Kidney epithelial cell (primary cell): ENCODE results near the gene PTPRZ1. TPM values are rescaled to one million over a fixed set of nuclear protein-coding genes. Genes with fewer than 3 reads are reported as not detected.

Source experiments
- DNase-seq: peaks from one replicate; pipeline ENCODE4 v3.0.0-alpha.2; 2010; ENCODE audit warnings: low read depth
- H3K27me3 ChIP-seq: 2 replicates; pipeline ENCODE4 v1.6.0; 2011; ENCODE audit warnings: low read length; ENCODE audit not compliant: control insufficient read depth, insufficient read depth
- H3K36me3 ChIP-seq: 2 replicates; pipeline ENCODE4 v1.5.1; 2011; ENCODE audit warnings: low read length; ENCODE audit not compliant: control insufficient read depth, insufficient read depth
- H3K4me3 ChIP-seq: 2 replicates; pipeline ENCODE4 v1.5.1; 2011; ENCODE audit warnings: low read depth, mild to moderate bottlenecking, control low read depth, low read length
- total RNA-seq: library from RNA; depleted of rRNA; stranded (reverse); fragments of >200 nt; gene quantifications from 2 replicates; pipeline ENCODE4 v1.2.3, GENCODE V29; 2015
- TF ChIP-seq, protein P1 (sequence below): IDR thresholded peaks from 2 replicates; pipeline ENCODE4 v1.5.1; 2011; ENCODE audit warnings: mild to moderate bottlenecking, moderate library complexity, low read length, control low read depth, inconsistent platforms; ENCODE audit not compliant: insufficient read depth, poor library complexity, severe bottlenecking

The PTPRZ1 gene
- total RNA-seq, 1 donor from 2014 or later: 0.04 TPM

DNA sequence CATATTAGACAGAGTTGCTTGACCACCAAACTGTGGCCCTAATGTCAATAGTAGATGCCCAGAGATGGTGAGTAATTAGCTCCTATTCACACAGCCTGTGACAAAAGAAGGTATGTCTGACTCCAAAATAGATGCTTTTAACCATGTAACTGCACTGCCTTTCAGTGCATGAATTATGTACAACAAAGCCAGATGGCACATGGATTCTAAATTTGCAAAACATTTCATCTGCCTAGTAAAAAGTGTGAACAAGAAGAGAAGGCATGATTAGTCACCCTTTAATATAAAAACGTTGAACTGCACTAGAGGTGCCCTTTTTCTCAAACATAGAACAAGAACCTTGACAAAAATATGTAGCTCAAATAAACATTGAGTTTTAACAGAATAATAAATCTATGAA is 35.5 kb upstream of the PTPRZ1 start:
- DNase-seq: no peak
- Histone ChIP-seq H3K36me3 (no peaks in the 10 kb centered on the region), H3K27me3 (no peaks in the 10 kb centered on the region), H3K4me3 (no peak overlapping the region)
- TF ChIP-seq, protein P1, sequence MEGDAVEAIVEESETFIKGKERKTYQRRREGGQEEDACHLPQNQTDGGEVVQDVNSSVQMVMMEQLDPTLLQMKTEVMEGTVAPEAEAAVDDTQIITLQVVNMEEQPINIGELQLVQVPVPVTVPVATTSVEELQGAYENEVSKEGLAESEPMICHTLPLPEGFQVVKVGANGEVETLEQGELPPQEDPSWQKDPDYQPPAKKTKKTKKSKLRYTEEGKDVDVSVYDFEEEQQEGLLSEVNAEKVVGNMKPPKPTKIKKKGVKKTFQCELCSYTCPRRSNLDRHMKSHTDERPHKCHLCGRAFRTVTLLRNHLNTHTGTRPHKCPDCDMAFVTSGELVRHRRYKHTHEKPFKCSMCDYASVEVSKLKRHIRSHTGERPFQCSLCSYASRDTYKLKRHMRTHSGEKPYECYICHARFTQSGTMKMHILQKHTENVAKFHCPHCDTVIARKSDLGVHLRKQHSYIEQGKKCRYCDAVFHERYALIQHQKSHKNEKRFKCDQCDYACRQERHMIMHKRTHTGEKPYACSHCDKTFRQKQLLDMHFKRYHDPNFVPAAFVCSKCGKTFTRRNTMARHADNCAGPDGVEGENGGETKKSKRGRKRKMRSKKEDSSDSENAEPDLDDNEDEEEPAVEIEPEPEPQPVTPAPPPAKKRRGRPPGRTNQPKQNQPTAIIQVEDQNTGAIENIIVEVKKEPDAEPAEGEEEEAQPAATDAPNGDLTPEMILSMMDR: no peak

DNA sequence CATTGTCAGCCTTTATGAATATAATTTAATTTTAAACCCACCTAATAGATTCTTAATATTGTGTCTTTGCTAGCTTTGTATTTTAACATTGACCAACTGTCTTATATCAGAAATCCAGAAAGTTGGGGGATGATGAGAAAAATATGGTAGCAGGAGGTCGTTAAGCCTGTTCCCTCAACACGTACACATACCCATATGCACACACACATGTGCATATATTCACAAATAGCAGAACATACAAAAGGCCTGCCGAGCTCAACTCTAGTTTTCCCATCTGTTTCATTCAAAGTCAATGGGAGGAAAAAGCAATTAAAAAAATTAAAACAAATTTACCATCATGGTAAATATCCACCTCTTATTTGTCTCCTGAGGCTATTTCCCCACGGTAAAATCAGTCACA is 25.9 kb upstream of the PTPRZ1 start:
- TF ChIP-seq, protein P1: no peak
- Histone ChIP-seq H3K27me3 (no peaks in the 10 kb centered on the region), H3K36me3 (no peaks in the 10 kb centered on the region), H3K4me3 (no peak overlapping the region)
- DNase-seq: no peak

DNA sequence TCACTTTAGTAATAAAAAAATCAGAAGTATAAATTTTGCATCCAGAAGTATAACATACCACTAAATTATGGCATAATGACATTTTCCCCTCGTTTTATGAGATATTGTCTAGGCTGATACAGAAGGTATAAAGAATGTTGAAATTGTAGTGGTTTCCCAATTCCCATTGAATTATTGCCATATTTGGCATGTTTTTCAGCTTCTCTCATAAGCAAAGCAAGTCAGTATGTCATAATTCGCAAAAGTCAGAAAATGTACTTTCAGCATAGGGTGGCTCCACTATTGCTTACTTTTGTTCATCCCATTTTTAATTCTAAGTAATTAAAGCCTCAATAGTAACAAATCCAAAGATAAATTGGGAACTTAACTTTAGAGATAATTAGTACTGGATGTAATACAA is 19.7 kb upstream of the PTPRZ1 start:
- H3K4me3 ChIP-seq: no peak overlapping the region
- no peaks in the 10 kb centered on the region for H3K36me3 ChIP-seq
- TF ChIP-seq, protein P1: no peak
- no peaks in the 10 kb centered on the region for H3K27me3 ChIP-seq
- no peak for DNase-seq

DNA sequence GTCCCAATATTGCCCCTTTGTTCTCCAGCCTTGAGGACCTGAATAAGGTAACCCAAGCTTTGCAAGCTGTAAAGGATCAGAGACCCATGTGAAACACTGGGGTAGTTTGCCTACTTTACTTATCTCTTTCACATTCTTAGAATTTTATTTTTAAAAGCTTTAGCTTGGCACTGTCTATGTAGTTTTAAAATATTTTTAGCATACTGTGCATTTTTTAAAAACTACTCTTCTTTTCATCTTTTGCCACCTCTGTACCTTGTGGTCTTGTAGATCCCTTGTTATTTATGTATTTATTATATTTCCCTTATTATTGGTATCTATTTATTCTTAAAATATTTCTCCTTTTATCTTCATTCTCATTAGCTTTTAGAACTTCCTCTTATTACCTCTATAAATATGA is 12.0 kb upstream of the PTPRZ1 start:
- DNase-seq: no peak
- Histone ChIP-seq H3K27me3 (no peaks in the 10 kb centered on the region), H3K36me3 (no peaks in the 10 kb centered on the region), H3K4me3 (no peak overlapping the region)
- TF ChIP-seq, protein P1: no peak

DNA sequence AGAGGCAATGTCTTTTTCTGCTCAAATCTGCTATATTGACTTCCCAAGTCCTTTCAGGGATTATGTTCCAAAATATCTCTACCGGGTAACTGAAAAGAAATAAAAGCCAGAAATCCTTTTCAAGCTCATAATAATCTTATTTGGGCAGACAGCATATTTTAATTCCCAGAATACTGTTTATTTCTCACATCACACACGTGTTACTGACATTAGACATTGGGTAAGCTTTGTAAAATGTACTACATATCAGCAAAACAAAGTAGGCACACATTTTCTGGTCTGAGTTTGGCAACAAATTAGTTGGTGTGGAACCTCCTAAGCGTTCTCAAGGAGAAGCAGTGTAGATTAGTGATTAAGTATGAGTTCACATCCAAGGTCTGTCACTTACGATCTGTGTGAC is 10.4 kb upstream of the PTPRZ1 start:
- TF ChIP-seq, protein P1: no peak
- no peaks in the 10 kb centered on the region for H3K36me3 ChIP-seq
- H3K27me3 ChIP-seq: no peaks in the 10 kb centered on the region
- no peak for DNase-seq
- no peak overlapping the region for H3K4me3 ChIP-seq

DNA sequence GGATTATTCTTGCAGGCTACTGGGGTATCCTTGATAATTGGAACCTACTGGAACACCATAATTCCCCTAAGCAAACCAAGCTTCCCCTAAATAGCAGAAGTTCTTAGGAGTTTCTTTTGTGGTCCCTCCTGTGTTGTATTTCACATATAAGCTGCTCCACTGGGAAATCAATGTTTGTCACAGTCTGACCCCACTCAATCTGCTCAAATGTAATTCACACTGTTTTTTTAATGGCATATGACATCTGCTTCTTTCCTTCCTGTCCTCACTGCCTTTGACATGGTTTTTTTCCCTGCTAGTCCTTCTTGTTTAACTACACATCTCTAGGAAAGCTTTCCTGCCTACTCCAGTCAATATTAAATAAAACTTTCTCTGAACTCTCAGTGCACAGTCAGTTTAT is 1.8 kb upstream of the PTPRZ1 start:
- TF ChIP-seq, protein P1: no peak
- peaks cover 20% of the 10 kb centered on the region for H3K27me3 ChIP-seq

More for the DNA sequence above, 1.8 kb upstream of the PTPRZ1 start:
- DNase-seq: no peak
- no peak overlapping the region for H3K4me3 ChIP-seq
- H3K36me3 ChIP-seq: no peaks in the 10 kb centered on the region
